Erythroblast (primary cell): ENCODE measurements around the gene CMTM2.

Experiments
- DNase-seq, 2 experiments: peaks; one replicate each; lab custom pipeline; 2025; lab: John Stamatoyannopoulos, UW
- GATA1 ChIP-seq: IDR thresholded peaks from 2 replicates; pipeline ENCODE4 v1.6.1; 2011; ENCODE audit warnings: low read depth, mild to moderate bottlenecking, control low read depth, low read length, moderate library complexity
- POLR2A ChIP-seq: IDR thresholded peaks from 2 replicates; pipeline ENCODE4 v1.6.1; 2011; ENCODE audit warnings: mild to moderate bottlenecking, low read length

CMTM2 gene

DNA sequence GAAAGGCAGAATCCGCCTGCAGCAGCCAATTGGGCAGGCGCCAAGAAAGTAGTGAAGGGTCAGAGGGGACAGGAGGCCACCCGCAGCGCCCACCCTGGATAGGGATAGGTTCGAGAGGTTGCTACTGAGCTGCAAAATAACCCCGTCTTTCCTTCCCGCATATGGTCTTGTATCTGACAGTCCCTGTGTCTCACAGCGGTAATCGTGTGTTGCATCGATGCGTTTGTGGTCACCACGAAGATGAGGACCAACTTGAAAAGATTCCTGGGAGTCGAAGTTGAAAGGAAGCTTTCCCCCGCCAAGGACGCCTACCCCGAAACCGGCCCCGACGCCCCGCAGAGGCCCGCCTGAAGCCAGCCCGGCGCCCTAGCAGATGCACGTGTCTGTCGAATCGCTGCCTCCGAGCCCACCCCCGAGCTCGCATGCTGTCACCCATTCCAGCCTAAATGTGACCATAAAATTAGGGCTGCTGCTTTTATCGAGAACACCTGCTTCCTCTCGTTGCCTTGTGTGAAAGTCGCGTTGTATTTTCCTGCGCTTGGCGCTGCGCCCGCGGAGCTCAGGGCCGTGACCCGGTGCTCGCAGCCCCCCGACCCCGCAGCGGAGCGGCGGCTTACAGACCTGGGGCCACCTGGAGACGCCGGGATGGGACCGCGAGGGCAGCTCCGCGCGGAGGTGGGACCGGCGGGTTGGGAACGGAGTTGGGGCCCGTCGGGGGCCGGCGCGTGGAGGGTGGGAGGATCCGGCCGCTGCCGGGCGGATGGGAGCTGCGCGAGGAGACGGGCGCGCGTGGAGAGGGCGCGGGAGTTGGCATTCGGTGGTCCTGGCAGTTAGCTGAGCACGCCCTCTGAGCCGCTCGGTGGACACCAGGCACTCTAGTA, at the start of gene CMTM2:
TSS of gene CMTM2 (plus strand) at position 813 of the 881 bp plus-strand sequence. CDS start 145 bp downstream, outside the sequence.
- TF ChIP-seq POLR2A (no peak), GATA1 (no peak)
- DNase-seq, result peak in 1 of 2 experiments; percentile 25

- DNase-seq, result no peak
- TF ChIP-seq POLR2A (no peak), GATA1 (no peak)
These were observed 49.8 kb upstream of the CMTM2 start for GRCh38 chr16:66529475-66529874.

GRCh38 chr16:66534376-66534799, 44.9 kb upstream of the CMTM2 start:
- TF ChIP-seq GATA1 (no peak), POLR2A (no peak)

GRCh38 chr16:66536525-66536924, 42.7 kb upstream of the CMTM2 start:
- no peak for DNase-seq
- TF ChIP-seq GATA1, result no peak
- no peak for TF ChIP-seq POLR2A

More at GRCh38 chr16:66534376-66534799, 44.9 kb upstream of the CMTM2 start:
- peak; percentile 40 to 75 for DNase-seq

GRCh38 chr16:66537236-66537635, 42.0 kb upstream of the CMTM2 start:
- no peak for DNase-seq
- TF ChIP-seq POLR2A (no peak), GATA1 (no peak)

- DNase-seq, result no peak
- TF ChIP-seq GATA1 (no peak), POLR2A (no peak)
These were observed 40.4 kb upstream of the CMTM2 start for GRCh38 chr16:66538910-66539309.

DNA sequence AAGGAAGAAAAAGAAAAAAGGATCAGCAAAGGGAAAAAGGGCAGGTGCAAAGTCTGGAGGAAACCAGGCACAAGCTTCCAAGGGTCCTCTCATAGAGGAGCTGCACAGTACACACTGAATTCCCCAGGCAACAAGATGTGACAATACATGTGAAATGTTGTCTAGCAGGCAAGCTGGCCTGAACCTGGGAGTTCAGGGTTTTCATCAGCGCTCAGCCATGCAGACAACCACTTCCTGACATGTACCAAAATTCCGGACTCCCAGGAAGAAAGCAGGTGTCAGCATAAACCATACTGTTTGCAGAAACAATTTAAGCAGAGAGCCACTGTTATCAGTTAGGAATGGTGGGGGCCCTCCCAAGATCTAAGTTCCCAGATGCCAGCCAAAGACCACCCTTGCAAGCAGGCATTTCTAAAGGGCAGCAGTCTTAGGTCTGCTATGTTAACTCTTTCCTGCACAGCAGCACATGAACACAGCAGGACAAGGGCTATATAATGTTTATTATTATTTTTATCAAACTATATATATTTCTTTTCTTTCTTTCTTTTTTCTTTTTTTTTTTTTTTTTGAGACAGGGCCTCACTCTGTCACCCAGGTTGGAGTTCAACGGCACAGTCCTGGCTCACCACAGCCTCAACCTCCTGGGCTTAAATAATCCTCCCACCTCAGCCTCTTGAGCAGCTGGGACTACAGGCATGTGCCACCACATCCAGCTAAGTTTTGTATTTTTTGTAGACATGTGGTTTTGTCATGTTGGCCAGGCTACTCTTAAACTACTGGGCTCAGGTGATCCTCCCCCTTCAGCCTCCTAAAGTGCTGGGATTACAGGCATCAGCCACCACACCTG, 39.4 kb upstream of the CMTM2 start:
- no peak for DNase-seq
- TF ChIP-seq POLR2A, result no peak
- no peak for TF ChIP-seq GATA1

DNA sequence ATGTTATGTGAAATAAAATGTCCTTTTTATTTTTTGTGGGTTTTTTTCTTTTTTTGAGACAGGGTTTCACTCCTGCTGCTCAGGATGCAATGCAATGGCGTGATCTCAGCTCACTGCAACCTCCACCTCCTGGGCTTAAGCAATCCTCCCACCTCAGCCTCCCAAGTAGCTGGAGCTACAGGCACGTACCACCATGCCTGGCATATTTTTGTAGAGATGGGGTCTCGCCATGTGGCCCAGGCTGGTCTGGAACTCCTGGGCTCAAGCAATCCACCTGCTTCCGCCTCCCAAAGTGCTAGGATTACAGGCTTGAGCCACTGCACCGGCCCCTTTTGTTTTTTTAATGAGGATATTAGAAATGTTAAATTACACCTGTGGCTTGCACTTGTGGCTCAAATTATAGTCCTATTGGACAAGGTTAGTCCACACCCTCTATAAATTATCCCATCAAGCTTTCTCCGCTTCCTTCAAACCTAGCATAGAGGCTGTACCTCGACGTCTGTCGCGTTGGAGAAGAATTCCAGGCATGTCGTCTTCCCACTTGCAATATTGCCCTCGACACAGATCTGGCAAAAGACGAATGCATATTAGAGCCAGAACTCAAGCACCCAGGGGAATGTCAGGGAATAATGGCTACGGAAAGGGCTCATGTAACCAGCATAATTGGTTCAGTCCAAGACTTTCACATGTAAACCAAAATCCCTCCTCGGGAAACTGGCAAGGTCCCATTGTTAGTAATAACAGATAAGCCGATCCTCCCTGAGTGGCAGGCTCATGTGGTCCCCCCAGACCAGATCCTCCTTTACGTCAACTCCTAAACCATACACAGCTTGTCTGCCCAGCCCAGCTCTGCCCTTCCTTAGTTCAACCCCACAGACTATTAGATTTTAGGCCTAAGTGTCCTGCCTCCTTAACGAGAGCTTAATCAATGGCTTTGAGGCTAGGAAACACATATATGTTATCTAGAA, 37.6 kb upstream of the CMTM2 start:
- DNase-seq, result no peak
- TF ChIP-seq GATA1, result no peak
- no peak for TF ChIP-seq POLR2A

GRCh38 chr16:66542396-66542795, 36.9 kb upstream of the CMTM2 start:
- DNase-seq, result no peak
- TF ChIP-seq GATA1 (no peak), POLR2A (no peak)

DNA sequence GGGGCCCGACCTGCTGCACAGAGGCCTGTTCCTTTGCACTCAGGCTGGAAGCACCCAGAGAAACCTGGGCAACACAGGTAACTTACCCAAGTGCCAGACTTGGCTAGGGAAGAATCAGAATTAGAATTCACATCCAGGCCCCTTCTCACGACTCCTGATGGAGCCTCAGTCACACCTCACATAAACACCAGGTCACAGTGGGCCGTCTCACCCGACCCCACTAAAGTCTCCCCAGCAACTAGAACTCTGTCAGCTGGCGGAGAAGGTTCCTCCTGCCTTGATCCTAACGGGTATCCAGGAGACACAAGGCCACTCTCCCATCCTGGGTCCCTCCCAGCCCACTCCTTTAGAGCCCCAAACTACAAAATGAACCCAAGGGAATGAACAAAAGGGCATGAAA, 35.7 kb upstream of the CMTM2 start:
- TF ChIP-seq POLR2A, result no peak
- no peak for TF ChIP-seq GATA1
- no peak for DNase-seq

DNA sequence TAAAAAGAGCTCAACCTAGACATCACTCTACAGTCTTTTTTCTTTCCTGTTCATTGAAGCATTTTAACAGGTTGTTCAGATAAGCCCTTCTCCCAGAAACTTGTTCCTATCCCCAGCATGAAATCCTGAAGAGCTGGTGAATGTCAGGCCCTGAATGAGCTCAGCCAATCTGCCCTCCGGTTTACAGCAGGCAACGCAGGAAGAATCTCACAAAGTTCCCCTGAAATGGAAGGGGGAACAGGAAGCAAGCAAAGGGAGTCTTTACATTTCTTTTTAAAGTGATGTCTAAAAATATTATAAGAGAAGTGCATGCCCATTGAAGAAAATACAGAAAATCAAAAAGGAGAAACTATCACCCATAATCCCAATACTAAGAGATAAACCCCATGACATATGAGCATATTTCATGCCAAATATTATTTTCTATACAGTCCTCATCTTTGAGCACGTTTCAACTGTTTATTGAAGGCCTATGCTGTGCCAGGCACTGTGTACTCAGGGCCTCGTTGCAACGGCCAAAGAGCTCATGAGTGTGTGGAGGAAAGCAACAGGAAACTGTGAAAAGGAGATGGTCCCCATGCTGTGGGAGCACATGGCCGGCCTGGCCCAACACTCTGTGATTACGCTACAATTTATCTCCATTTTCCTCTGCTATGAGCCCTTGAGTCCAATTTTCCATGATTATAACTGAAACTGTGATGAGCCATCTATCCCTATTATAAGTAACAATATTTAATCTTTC, 35.1 kb upstream of the CMTM2 start:
- TF ChIP-seq GATA1 (no peak), POLR2A (no peak)
- no peak for DNase-seq
